Ishikawa (cell line): ENCODE measurements around the gene TMEM59L.

Experiments used
- CEBPB ChIP-seq: IDR thresholded peaks from 2 replicates; pipeline ENCODE4 v1.6.1; 2012
- CREB1 ChIP-seq: IDR thresholded peaks from 2 replicates; pipeline ENCODE4 v1.6.1; 2012; ENCODE audit warnings: low read depth
- EGR1 ChIP-seq: IDR thresholded peaks from 2 replicates; pipeline ENCODE4 v1.6.1; 2012
- EP300 ChIP-seq: IDR thresholded peaks from 2 replicates; pipeline ENCODE4 v1.6.1; 2012; ENCODE audit warnings: borderline replicate concordance
- FOXM1 ChIP-seq: IDR thresholded peaks from 2 replicates; pipeline ENCODE4 v1.6.1; 2012; ENCODE audit warnings: low read depth, borderline replicate concordance
- MAX ChIP-seq: IDR thresholded peaks from 2 replicates; pipeline ENCODE4 v1.6.1; 2012
- NFIC ChIP-seq: IDR thresholded peaks from 2 replicates; pipeline ENCODE4 v1.6.1; 2012
- RAD21 ChIP-seq: IDR thresholded peaks from 2 replicates; pipeline ENCODE4 v1.6.1; 2012; ENCODE audit warnings: low read depth
- REST ChIP-seq: IDR thresholded peaks from 2 replicates; pipeline ENCODE4 v1.6.1; 2012; ENCODE audit warnings: low read depth, mild to moderate bottlenecking
- TAF1 ChIP-seq: IDR thresholded peaks from 2 replicates; pipeline ENCODE4 v1.6.1; 2012; ENCODE audit warnings: low read depth, mild to moderate bottlenecking
- TCF12 ChIP-seq: IDR thresholded peaks from 2 replicates; pipeline ENCODE4 v1.6.1; 2012; ENCODE audit warnings: low read depth
- TEAD4 ChIP-seq: IDR thresholded peaks from 2 replicates; pipeline ENCODE4 v1.6.1; 2012
- USF1 ChIP-seq: IDR thresholded peaks from 2 replicates; pipeline ENCODE4 v1.6.1; 2012
- YY1 ChIP-seq: IDR thresholded peaks from 2 replicates; pipeline ENCODE4 v1.6.1; 2012; ENCODE audit warnings: low read depth
- ZBTB7A ChIP-seq: IDR thresholded peaks from 2 replicates; pipeline ENCODE4 v1.6.1; 2012; ENCODE audit warnings: low read depth

TMEM59L gene

GRCh38 chr19:18609717-18610051 lies 3.0 kb upstream of the TMEM59L start:
- no peak for TF ChIP-seq NFIC
- no peak for TF ChIP-seq EP300
- TF ChIP-seq RAD21 = no peak
- TF ChIP-seq TEAD4 = no peak
- no peak for TF ChIP-seq CREB1
- TF ChIP-seq YY1 = no peak

GRCh38 chr19:18610245-18610555 lies 2.5 kb upstream of the TMEM59L start:
- TF ChIP-seq NFIC (no peak), TAF1 (no peak), EP300 (no peak), YY1 (no peak)

- TF ChIP-seq YY1 (peak; percentile 56), TAF1 (no peak), NFIC (peak; percentile 67; the same call in 1 of the 2 replicates), CEBPB (peak; percentile 11; the same call in 1 of the 2 replicates), TCF12 (peak; percentile 93), EP300 (peak; percentile 84), REST (no peak), TEAD4 (peak; percentile 82), ZBTB7A (peak; percentile 97), RAD21 (no peak), FOXM1 (peak; percentile 65), MAX (peak; percentile 8; the same call in 1 of the 2 replicates), CREB1 (no peak)
These were observed 1.9 kb upstream of the TMEM59L start for GRCh38 chr19:18610556-18611326.

GRCh38 chr19:18611327-18612050 lies 1.2 kb upstream of the TMEM59L start:
- 0 out of 2 replicates have a peak, but pooled peaks have one; percentile 14 for TF ChIP-seq MAX
- TF ChIP-seq ZBTB7A = peak; percentile 59; the same call in 1 of the 2 replicates
- TF ChIP-seq FOXM1 = no peak
- no peak for TF ChIP-seq CEBPB
- TF ChIP-seq EGR1 = peak; percentile 95

GRCh38 chr19:18612051-18612771 lies 459 bp upstream of the TMEM59L start:
- TF ChIP-seq RAD21 = no peak
- no peak for TF ChIP-seq USF1
- no peak for TF ChIP-seq NFIC
- no peak for TF ChIP-seq YY1
- no peak for TF ChIP-seq EP300
- TF ChIP-seq MAX = no peak
- TF ChIP-seq TAF1 = no peak
- no peak for TF ChIP-seq TEAD4
- no peak for TF ChIP-seq ZBTB7A
- no peak for TF ChIP-seq REST
- TF ChIP-seq CREB1 = no peak
- no peak for TF ChIP-seq EGR1
- TF ChIP-seq FOXM1 = no peak
- TF ChIP-seq CEBPB = no peak
- TF ChIP-seq TCF12 = no peak

GRCh38 chr19:18613589-18614234 lies 1.0 kb downstream of the TMEM59L start:
- TF ChIP-seq CREB1 = no peak
- no peak for TF ChIP-seq ZBTB7A
- no peak for TF ChIP-seq RAD21
- no peak for TF ChIP-seq TCF12
- no peak for TF ChIP-seq EP300
- no peak for TF ChIP-seq REST
- TF ChIP-seq NFIC = no peak
- no peak for TF ChIP-seq USF1
- no peak for TF ChIP-seq YY1
- TF ChIP-seq FOXM1 = no peak
- no peak for TF ChIP-seq CEBPB
- no peak for TF ChIP-seq MAX
